HG02571 (cell line): ENCODE data around the gene NPPA.

Experiments
- ATAC-seq: cut with Tn5 transposase; IDR thresholded peaks from one replicate; pipeline ENCODE4 v1.9.1; 2021; ENCODE audit warnings: mild to moderate bottlenecking, moderate library complexity; ENCODE audit not compliant: unreplicated experiment

The NPPA gene

DNA sequence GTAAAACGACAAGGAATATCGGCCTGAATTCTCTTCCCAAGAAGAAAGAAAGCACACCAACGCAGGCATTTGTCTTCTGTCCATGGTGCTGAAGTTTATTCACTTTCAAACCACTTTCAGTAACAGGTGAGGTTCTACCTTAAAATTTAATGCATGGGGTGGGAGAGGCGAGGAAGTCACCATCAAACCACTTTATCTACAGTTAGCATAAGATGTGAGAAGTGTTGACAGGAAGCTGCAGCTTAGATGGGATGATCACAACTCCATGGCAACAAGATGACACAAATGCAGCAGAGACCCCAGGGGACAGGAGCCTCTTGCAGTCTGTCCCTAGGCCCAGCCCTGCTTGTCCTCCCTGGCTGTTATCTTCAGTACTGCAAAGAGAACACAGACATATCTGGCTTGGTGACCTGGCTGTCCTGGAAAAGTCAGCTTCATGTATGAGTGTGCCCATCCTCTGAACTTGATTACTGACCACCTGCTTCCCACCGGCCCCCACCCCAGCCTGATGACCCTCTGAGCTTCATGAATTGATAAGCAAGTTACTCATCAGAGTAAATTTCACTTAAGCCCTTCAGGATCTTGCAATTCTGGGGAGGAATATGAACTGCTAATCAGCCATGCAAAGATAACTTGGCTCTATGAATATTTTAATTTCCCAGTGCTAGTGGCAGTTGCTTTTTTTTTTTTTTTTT, 1.8 kb downstream of the NPPA start:
- ATAC-seq, result no peak

DNA sequence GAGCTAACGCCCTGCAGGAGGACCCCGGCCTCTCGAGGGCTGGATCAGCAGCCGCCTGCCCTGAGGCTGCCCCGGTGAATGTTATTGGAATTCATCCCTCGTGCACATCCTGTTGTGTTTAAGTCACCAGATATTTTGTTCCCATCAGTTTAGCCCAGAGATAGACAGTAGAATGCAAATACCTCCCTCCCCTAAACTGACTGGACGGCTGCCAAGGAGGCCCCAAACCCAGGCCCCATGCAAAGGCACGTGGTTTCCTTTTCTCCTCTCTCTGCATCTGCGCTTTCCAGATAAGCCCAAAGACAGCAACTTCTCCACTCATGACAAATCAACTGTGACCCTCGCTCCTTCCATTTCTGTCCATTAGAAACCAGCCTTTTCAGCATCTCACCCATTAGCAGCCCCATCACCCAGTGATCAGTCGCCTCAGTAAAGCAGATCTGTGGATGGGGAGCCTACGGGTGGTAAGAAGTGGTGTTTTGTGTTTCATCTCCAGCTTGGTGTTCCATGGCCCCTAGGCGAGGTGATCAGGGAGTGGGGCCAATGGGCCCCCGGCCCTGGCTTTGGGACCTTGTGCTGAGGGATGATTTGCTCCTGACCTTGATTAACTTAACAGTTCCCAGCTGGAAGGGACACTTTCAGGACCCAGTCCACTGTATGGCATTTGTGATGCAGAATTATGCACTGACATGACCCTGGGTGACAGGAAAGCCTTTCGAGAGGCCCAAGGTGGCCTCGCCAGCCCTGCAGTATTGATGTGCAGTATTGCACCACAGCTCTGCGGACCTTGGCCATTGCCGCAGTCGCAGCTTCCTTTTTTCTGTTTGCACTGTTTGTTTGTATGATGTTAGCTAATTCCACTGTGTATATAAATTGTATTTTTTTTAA, 5.2 kb downstream of the NPPA start:
- no peak for ATAC-seq

DNA sequence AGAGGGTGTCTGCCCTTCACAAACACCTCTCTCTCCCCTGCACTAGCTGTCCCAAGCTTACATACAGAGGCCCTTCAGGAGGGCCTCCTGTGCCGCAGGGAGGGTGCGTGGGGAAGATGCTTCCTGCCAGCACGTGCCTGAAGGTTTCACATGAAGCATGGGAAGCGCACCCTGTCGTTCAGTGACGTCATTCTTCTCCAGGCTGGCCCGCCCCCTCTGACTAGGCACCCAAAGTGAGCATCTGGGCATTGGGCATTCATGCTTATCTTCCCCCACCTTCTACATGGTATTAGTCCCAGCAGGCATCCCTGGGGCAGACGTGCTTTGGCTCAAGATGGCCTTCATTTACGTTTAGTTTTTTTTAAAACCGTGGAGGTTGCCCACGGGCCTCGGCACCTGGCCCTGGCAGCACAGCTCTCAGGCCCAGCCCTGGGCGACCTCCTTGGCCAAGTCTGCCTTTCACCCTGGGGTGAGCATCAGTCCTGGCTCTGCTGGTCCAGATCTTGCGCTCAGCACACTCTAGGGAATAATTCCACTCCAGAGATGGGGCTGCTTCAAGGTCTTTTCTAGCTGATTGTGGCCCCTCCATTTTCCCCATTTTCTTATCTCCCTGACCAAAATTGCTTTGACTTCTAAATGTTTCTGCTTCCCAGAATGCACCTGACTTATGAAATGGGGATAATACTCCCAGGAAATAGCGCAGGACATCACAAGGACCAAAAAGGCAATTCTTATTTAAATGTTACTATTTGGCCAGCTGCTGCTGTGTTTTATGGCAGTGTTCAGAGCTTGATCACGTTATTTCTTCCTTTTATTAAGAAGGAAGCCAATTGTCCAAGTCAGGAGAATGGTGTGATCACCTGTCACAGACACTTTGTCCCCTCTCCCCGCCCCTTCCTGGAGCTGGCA, 6.1 kb downstream of the NPPA start:
- ATAC-seq, result no peak

DNA sequence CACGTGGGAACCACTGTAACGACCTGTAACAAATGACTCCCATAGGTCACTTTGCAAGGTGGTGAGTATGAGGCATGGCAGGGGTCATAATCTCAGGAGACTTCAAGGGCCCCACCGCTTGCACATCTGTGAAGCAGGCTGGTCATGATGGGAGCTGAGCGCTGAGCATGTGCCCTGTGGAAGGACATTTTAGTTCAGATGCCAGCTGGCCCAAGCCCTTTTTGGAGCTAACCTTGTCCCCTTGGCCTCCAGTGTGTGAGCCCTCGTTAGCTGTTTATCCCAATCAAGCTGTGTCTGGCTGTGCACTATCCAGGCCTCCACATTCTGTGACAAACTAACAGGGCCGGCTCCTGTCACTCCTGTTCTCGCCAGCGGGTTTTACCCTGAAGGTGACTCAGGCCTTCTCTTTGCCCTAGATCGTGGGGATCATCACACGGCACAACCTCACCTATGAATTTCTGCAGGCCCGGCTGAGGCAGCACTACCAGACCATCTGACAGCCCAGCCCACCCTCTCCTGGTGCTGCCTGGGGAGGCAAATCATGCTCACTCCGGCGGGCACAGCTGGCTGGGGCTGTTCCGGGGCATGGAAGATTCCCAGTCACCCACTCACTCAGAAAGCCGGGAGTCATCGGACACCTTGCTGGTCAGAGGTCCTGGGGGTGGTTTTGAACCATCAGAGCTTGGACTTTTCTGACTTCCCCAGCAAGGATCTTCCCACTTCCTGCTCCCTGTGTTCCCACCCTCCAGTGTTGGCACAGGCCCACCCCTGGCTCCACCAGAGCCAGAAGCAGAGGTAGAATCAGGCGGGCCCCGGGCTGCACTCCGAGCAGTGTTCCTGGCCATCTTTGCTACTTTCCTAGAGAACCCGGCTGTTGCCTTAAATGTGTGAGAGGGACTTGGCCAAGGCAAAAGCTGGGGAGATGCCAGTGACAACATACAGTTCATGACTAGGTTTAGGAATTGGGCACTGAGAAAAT, 7.6 kb downstream of the NPPA start:
- ATAC-seq, result no peak

DNA sequence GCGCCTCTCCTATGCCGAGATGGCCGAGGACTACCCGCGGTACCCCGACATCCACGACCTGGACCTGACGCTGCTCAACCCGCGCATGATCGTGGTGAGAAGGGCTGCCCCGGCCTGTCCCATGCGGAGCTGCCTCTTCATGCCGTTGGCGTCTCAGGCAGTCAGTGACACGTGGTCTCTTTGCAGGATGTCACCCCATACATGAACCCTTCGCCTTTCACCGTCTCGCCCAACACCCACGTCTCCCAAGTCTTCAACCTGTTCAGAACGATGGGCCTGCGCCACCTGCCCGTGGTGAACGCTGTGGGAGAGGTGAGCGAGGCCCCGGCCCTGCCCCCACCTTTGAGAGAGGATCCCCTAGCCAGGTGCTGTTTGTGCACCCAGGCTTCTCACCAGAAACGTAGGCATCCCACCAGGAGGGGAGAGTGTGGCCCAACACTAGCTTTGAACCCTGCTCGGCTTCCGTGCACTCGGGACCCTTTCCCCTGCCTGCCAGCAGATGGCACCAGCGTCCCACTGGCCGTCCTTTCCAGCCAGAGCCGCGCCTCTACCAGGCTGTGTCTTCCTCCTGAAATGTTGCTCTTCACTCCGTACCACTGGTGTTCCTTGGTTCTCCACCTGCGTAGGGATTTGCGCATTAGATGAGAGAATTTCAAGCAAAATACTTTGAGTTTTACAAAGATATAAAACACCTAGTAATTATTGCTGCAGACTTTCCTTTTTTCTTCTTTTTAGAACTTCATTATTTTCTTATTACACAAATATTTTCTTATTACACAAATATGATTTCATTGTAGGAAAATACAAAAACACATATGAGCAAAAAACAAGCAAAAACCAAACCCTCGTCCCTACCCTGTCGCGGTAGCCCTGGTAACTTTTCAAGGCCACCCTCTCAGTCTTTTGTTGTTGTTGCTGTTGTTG, 9.0 kb downstream of the NPPA start:
- no peak for ATAC-seq

DNA sequence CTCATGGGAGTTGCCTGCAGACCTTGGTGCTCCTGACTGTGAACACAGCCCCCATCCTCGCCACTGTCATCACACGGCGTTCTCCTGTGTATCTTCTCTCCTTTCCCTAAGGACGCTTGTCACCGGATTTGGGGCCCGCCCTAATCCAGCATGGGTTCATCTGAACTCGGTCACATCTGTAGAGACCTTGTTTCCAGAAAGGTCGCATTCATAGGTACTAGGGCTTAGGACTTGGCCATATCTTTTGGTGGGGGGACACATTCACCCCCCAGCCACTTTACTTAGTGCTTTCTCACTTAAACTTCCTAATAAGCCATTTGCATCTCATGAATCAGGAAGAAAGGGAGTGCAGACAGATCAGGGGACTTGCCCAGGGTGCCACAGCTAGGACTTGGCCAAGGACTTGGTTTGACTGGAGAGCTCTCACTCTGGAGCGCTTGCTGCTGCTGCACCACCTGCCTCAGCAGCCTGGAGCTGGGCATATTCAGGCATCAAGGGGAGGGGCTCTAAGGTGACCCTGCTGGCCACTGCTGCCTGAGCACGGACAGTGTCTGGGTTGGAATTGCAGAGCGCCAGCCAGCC, 9.7 kb downstream of the NPPA start:
- no peak for ATAC-seq

DNA sequence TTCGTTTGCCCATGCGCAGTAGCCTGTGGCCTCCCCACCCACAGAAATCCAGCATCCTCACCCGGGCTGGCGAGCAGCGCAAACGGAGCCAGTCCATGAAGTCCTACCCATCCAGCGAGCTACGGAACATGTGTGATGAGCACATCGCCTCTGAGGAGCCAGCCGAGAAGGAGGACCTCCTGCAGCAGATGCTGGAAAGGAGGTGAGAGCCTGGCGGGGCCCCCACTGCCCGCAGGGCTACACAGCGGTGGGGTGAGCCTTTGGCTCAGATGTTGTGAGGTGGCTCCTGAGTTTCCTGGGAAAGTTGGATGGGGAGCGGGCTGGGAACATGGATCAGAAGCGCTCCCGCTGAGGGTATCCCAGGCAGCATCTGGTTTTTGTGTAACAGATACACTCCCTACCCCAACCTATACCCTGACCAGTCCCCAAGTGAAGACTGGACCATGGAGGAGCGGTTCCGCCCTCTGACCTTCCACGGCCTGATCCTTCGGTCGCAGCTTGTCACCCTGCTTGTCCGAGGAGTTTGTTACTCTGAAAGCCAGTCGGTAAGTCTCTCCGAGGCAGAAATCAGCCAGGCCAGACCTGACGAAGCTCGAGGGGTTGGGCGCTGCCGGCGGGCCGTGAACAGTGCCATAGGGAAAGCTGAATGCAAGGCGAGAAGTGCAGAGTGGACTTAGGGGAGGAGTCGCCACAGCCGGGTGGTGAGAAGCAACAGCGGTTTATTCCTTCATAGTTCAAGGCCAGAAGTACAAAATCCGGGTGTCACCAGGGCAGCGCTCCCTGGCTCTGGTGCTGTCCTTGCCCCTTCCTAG, 10.4 kb downstream of the NPPA start:
- no peak for ATAC-seq

DNA sequence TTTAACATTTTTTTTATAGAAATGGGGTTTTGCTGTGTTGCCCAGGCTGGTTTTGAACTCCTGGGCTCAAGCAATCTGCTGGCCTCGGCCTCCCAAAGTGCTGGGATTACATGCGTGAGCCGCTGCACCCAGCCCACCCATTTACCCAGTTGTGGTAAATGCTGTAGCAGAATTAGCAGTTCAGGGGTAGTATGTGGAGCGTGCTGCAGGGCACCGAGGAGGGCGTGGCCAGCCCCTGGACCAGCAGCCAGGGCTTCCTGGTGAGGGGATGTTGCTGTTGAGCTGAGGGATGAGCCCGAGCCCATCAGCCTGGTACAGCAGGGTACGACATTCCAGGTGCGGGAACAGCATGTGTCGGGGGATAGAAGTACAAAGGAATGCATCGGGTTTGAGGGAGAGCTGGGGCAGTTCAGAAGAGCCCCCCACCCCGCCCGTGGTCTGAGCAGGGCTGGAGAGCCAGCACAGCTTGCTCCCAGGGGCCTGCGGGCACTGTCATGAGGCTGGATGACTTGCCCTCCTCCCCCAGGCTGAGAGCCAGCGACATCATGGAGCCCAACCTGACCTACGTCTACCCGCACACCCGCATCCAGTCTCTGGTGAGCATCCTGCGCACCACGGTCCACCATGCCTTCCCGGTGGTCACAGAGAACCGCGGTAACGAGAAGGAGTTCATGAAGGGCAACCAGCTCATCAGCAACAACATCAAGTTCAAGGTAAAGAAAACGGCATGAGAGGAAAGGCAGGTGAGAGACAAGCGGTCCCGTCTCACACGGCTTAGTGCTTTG, 11.9 kb downstream of the NPPA start:
- ATAC-seq, result no peak

DNA sequence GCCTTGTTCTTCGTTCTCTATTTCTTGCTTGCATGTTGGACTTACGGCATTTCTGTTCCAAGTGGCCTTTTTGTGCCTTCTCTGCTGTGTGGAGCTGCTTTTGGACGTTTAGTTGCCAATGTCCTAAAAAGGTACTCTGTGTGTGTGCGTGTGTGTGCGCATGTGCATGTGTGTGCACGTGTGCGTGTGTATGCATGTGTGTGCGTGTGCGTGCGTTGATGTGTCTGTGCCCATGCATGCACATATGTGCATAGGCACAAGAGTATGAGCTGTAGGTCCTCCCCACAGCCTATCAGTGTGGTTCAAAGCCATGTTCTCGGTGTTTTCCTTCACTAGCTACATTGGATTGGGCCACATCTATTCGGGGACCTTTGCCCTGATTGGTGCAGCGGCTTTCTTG, 13.7 kb downstream of the NPPA start:
- no peak for ATAC-seq

DNA sequence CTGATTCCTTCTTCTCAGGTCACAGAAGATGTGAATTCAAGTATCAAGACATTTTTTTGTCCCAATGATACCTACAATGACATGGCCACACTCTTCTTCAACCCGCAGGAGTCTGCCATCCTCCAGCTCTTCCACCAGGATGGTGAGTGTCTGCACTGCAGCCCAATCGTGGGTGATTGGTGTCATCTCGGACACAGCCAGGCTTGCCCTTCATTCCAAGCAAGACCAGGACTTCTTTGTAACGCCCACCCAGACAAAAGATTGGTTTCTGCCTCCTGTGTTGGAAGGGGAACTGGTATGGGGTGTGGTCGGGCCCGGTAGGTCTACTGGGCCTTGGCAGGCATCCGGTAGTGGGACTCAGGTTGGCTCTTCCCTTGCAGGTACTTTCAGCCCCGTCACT, 14.1 kb downstream of the NPPA start:
- no peak for ATAC-seq

DNA sequence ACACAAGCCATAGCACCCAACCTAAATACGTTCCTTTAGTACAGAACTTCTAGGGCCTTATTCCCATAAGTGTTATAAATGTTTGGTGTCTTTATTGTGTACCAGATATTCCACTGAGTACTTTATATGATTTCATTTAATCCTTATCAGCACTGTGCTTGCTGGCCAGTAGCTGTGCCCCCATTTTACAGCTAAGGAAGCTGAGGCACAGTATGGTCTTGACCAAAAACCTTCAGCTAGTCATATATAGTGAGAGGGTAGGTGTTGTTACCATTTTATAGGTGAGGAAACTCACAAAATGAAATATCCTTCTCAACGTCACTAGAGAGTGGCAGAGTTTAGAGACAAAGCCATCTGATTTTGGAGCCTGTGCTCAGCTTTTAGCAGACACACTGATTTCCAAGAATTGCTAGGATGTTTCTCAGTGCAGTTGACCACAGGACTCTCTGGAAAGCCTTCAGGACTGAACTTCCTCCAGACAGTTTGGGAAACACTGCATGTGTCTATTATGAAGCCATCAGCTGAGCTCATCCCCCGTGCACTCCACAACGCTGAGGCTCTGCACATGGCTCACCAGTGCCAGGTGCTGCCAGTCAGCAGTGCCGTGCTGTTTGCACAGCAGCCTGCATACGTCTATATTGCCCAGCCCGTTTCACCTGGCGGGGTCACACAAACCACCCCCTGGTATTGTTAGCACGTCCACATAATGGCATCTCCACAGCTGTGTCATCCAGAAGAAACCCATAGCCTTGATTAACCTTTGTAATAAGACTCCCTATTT, 15.4 kb downstream of the NPPA start:
- no peak for ATAC-seq

DNA sequence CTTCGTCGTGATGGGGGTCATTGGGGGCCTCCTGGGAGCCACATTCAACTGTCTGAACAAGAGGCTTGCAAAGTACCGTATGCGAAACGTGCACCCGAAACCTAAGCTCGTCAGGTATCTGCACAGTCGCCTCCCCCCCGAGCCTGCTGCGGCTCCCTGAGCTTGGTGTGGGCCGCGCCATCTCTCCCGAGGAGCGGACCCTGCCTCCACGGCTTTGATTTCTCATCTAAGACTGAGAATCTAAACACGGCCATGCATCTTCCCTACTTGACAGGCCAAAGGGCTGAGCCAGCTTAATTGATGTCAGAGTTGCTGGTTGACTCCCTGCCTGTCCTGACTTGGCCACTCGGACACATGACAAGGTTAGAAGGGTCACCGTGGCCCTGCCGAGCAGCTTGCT, 19.1 kb downstream of the NPPA start:
- no peak for ATAC-seq

DNA sequence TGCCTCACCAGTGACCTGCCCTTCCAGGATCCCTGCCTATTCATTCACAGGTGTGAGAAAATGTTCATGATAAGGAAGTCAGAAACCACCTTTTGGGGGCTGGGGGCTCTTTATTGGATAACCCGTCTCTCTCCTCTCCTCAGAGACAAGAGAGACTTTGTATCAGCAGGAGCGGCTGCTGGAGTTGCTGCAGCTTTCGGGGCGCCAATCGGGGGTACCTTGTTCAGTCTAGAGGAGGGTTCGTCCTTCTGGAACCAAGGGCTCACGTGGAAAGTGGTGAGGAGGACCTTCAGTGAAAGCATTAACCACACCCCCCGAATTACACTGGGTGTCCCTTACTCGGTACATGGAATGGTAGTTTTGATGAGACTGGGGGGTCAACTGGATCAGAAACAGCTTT, 20.6 kb downstream of the NPPA start:
- no peak for ATAC-seq

DNA sequence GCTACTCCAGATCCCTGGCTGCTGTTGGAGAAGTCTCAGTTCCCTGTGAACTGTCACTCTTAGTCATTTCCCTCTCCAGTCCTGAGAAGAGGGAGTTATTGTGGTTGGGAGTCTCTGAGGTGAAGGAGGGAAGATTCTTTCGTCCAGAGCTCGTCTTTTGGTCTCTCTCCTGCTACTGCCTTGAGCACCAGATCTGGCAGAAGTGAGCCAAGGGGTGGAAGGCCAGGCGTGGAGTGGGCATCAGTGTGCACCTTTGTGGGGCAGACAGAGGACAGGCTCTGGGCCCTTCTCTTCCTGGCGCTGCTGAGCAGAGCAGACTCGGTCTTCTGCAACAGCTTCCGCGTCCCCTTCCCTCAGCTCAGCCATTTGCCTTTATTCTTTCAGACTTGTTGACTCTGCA, 22.5 kb downstream of the NPPA start:
- no peak for ATAC-seq

DNA sequence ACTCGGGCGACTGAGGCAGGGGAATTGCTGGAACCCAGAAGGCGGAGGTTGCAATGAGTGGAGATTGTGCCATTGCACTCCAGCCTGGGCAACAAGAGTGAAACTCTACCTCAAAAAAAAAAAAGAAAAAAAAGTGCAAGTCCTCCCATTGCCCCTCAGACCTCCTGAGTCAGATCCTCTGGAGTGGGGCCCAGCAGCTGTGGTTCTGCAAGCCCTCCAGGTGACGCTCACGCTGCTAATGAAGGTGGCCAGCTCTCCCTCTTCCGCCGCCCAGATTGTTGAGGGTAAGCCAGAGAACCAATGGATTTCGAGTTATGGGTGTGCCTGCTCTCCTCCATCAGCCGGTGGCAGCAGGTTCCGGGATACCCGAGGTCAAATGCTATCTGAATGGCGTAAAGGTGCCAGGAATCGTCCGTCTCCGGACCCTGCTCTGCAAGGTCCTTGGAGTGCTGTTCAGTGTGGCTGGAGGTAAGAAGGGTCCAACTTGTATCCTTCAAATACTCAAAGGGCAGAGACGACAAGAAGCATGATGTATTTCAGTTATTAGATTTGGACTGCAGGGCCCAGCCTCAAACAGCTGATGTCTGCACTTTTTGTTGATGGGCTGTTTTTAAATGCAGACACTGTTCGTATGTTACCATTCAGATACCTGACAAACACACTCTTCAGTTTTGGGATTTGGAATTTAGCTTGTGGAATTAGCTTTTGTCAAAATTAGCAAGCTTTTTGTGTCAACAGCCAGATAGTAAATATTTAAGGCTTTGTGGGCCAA, 24.0 kb downstream of the NPPA start:
- no peak for ATAC-seq

DNA sequence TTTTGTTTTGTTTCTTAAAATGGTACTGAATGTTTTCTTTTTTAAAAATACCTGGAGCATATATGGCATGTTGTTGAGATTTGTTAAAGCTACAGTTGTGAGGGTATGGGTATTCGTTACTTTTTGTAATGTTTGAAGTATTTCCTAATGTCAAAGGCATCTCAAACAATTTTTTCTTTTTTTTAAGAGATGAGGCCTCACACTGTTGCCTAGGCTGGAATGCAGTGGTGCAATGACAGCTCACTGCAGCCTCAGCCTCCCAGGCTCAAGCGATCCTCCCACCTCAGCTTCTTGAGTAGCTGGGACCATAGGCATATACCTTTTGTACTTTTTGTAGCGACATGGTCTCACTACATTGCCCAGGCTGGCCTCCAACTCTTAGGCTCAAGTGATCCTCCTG, 25.5 kb downstream of the NPPA start:
- no peak for ATAC-seq
